ENCODE measurements around the gene ARHGEF10L. TPM values are rescaled to one million over a fixed set of nuclear protein-coding genes. Genes with fewer than 3 reads are reported as not detected.
A peak's percentile ranks its signal among the peaks of the same experiment; 100 is the strongest.

ARHGEF10L gene
- total RNA-seq, 1 donor from 2014 or later: 55.6 TPM

- ATAC-seq (ENCODE audit: poor library complexity) (no peak), DNase-seq (no peak)
- intact Hi-C loops (cut with DNase I): no loop called here
Observed at GRCh38 chr1:17700945-17701810, 161.7 kb downstream of the ARHGEF10L start.

GRCh38 chr1:17704176-17704575 is 164.7 kb downstream of the ARHGEF10L start:
- ATAC-seq (ENCODE audit: poor library complexity) (no peak), DNase-seq (no peak)
- intact Hi-C loops (cut with DNase I): no loop called here

- ATAC-seq (ENCODE audit: poor library complexity): no peak
- intact Hi-C loops (cut with DNase I): no loop called here
- no peak for DNase-seq
Observed at GRCh38 chr1:17706445-17706844, 166.9 kb downstream of the ARHGEF10L start.

GRCh38 chr1:17709981-17710380 is 170.5 kb downstream of the ARHGEF10L start:
- ATAC-seq (ENCODE audit: poor library complexity) (no peak), DNase-seq (no peak)
- intact Hi-C loops (cut with DNase I): no loop called here

- intact Hi-C loops (cut with DNase I): no loop called here
- no peak for ATAC-seq (ENCODE audit: poor library complexity)
- DNase-seq: no peak
Observed at GRCh38 chr1:17710889-17711576, 171.5 kb downstream of the ARHGEF10L start.

GRCh38 chr1:17711577-17711910 is 172.0 kb downstream of the ARHGEF10L start:
- DNase-seq (no peak), ATAC-seq (ENCODE audit: poor library complexity) (no peak)
- intact Hi-C loops (cut with DNase I): no loop called here

GRCh38 chr1:17711941-17712340 is 172.4 kb downstream of the ARHGEF10L start:
- DNase-seq (no peak), ATAC-seq (ENCODE audit: poor library complexity) (peak; percentile 52)
- intact Hi-C loops (cut with DNase I): no loop called here

- DNase-seq: no peak
- ATAC-seq (ENCODE audit: poor library complexity): no peak
- intact Hi-C loops (cut with DNase I): no loop called here
Observed at GRCh38 chr1:17713993-17714392, 174.5 kb downstream of the ARHGEF10L start.

- intact Hi-C loops (cut with DNase I): no loop called here
- no peak for DNase-seq
- no peak for ATAC-seq (ENCODE audit: poor library complexity)
Observed at GRCh38 chr1:17717594-17718535, 178.4 kb downstream of the ARHGEF10L start.

GRCh38 chr1:17719874-17720273 is 180.4 kb downstream of the ARHGEF10L start:
- intact Hi-C loops (cut with DNase I): no loop called here
- ATAC-seq (ENCODE audit: poor library complexity): no peak
- DNase-seq: no peak

- intact Hi-C loops (cut with DNase I): no loop called here
- ATAC-seq (ENCODE audit: poor library complexity) (no peak), DNase-seq (no peak)
Observed at GRCh38 chr1:17721444-17721843, 181.9 kb downstream of the ARHGEF10L start.

- no peak for DNase-seq
- ATAC-seq (ENCODE audit: poor library complexity): no peak
- intact Hi-C loops (cut with DNase I): no loop called here
Observed at GRCh38 chr1:17723684-17724083, 184.2 kb downstream of the ARHGEF10L start.

GRCh38 chr1:17724150-17724549 is 184.7 kb downstream of the ARHGEF10L start:
- intact Hi-C loops (cut with DNase I): no loop called here
- DNase-seq (no peak), ATAC-seq (ENCODE audit: poor library complexity) (no peak)

GRCh38 chr1:17725084-17725719 is 185.7 kb downstream of the ARHGEF10L start:
- DNase-seq (no peak), ATAC-seq (ENCODE audit: poor library complexity) (no peak)
- intact Hi-C loops (cut with DNase I): no loop called here

GRCh38 chr1:17725811-17726582 is 186.5 kb downstream of the ARHGEF10L start:
- ATAC-seq (ENCODE audit: poor library complexity): no peak
- intact Hi-C loops (cut with DNase I): no loop called here
- no peak for DNase-seq

GRCh38 chr1:17728123-17728712 is 188.7 kb downstream of the ARHGEF10L start:
- intact Hi-C loops (cut with DNase I): no loop called here
- DNase-seq (no peak), ATAC-seq (ENCODE audit: poor library complexity) (no peak)

- no peak for DNase-seq
- ATAC-seq (ENCODE audit: poor library complexity): no peak
- intact Hi-C loops (cut with DNase I): no loop called here
Observed at GRCh38 chr1:17729248-17729647, 189.8 kb downstream of the ARHGEF10L start.

GRCh38 chr1:17729909-17730308 is 190.4 kb downstream of the ARHGEF10L start:
- no peak for DNase-seq
- intact Hi-C loops (cut with DNase I): no loop called here
- ATAC-seq (ENCODE audit: poor library complexity): no peak
